ENCODE data around the gene TSC2.
"Not testable (repeated sequence)": the region's sequence is repeated elsewhere in the genome, so short reads cannot be mapped to it uniquely, and the experiment has no call there.

The TSC2 gene

GRCh38 chr16:2031081-2031577 is 16.7 kb upstream of the TSC2 start:
- DNase-seq (ENCODE audit: low read depth): no peak
- H3K4me3 ChIP-seq (ENCODE audit: low read depth, low read length): no peak overlapping the region
- TF ChIP-seq, protein P1, sequence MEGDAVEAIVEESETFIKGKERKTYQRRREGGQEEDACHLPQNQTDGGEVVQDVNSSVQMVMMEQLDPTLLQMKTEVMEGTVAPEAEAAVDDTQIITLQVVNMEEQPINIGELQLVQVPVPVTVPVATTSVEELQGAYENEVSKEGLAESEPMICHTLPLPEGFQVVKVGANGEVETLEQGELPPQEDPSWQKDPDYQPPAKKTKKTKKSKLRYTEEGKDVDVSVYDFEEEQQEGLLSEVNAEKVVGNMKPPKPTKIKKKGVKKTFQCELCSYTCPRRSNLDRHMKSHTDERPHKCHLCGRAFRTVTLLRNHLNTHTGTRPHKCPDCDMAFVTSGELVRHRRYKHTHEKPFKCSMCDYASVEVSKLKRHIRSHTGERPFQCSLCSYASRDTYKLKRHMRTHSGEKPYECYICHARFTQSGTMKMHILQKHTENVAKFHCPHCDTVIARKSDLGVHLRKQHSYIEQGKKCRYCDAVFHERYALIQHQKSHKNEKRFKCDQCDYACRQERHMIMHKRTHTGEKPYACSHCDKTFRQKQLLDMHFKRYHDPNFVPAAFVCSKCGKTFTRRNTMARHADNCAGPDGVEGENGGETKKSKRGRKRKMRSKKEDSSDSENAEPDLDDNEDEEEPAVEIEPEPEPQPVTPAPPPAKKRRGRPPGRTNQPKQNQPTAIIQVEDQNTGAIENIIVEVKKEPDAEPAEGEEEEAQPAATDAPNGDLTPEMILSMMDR (IDR thresholded peaks at IDR 0.05; ENCODE audit: insufficient read depth, low read depth, low read length, missing control alignments): no peak

DNA sequence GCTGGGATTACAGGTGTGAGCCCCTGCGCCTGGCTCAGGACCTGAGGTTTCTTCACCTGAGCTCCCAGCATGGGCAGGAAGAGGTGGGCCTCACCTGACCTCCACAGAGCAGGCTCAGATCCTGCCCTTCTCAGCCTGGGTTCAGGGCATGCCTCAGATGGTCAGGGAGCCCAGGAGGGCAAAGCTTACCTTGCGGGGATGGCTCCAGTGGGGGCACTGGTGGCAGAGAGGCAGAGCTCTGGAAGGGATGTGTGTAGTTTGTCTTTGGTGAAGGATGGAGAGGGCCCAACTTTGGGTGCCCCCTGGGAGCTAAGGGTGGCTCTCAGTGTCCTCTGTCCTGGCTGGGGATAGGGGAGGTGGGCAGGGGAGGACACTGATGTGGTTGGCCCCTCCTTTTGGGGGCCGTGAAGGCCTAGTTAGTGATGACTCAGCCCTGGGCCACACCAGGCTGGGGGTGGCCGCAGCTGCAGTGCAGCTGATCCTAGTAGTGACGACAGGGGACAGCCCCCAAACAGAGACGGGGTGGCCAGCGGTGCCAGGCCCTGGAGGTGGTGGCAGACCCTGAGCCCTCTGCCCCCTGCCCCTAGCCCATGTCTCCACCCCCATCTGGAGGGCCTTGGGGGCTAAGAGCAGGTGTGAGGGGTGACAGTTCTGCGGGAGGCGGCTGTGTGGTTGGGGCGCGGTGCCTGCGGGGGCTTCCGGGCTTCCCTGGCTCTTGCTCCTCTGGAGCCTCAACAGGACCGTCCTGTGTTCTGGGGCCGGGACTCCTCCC is 15.3 kb upstream of the TSC2 start:
- no peak for DNase-seq (ENCODE audit: low read depth)
- H3K4me3 ChIP-seq (ENCODE audit: low read depth, low read length): no peak overlapping the region
- TF ChIP-seq, protein P1 (IDR thresholded peaks at IDR 0.05; ENCODE audit: insufficient read depth, low read depth, low read length, missing control alignments): no peak

DNA sequence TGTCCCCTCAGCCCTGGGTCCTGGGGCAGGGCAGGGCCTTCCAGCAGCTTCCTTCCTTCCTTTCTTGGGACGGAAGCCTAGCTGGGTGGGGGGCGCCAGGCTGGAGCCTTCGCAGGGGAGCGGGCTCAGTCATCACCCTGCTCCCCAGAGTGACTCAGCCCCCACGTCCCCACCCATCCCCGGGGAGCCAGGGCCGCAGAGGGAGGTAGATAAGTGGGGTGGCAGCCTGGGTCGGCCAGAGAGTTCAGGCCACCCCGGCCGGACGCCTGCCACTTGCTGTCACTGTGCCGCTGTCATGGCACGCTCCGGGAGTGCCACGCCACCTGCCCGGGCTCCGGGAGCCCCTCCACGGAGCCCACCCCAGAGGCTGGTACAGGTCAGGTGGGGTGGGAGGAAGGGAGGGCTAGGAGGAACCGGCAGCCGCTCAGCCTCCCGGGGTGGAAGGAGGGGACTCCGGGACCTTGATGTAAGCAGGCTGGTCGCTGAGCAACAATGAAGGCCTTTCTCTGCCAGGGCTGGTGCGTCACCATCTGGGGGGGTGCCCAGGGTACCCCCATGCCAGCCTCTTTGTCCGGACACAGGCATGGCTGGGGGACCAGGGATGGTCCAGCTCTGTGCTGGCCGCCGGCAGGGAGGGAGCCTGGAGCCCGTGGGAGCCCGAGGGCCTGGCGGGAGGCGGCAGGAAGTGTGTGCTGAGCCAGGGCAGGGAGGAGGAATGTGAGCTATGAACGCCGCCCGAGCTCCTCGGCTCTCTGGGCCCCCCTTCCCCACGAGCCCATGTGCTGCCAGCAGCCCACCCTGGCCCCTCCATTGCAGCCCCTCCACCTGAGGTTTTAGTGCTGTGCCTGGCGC is 14.5 kb upstream of the TSC2 start:
- no peak overlapping the region for H3K4me3 ChIP-seq (ENCODE audit: low read depth, low read length)
- DNase-seq (ENCODE audit: low read depth): no peak
- TF ChIP-seq, protein P1 (IDR thresholded peaks at IDR 0.05; ENCODE audit: insufficient read depth, low read depth, low read length, missing control alignments): no peak

- not testable (repeated sequence) for H3K4me3 ChIP-seq (ENCODE audit: low read depth, low read length); DNase-seq (ENCODE audit: low read depth)
These were observed 13.7 kb upstream of the TSC2 start for GRCh38 chr16:2033909-2034695.

DNA sequence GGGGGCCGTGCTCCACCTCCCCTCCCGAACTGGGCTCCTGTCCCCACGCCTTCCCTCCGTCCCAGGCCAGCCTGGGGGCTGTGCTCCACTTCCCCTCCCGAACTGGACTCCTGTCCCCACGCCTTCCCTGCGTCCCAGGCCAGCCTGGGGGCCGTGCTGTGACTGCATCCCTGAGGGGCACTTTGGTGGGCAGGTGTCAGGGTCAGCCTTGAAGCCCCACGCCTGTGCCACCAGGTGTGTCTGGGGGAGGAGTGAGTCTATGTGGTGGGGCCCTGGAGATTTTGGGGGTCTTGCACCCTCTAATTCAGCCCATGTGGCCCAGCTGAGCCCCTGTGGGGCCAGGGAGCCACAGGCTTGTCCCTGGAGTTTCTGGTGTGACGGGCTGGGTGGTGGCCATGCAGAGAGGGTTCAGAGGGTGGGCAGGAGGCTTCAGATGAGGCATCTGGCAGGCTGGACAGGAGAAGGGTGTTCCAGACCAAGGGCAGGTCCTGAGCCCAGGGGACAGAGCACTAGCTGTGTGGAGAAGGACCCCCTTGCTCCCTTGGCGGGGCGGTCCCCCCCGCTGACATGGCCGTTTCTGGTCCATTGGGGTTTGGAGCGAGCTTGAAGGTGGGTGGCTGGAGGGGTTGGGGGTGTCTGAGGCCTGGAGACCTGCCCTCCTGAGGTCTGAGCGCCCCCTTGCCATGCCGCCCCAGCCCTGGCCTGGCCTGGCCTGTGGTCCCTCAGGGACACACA is 12.9 kb upstream of the TSC2 start:
- TF ChIP-seq, protein P1 (IDR thresholded peaks at IDR 0.05; ENCODE audit: insufficient read depth, low read depth, low read length, missing control alignments): no peak
- no peak for DNase-seq (ENCODE audit: low read depth)
- no peak overlapping the region for H3K4me3 ChIP-seq (ENCODE audit: low read depth, low read length)

- DNase-seq (ENCODE audit: low read depth): no peak
- TF ChIP-seq, protein P1 (IDR thresholded peaks at IDR 0.05; ENCODE audit: insufficient read depth, low read depth, low read length, missing control alignments): no peak
- H3K4me3 ChIP-seq (ENCODE audit: low read depth, low read length): no peak overlapping the region
These were observed 12.2 kb upstream of the TSC2 start for GRCh38 chr16:2035431-2036199.
